GM19463 (cell line): Measurements from ENCODE around the gene MRPS10.
"Not testable (repeated sequence)": the region's sequence is repeated elsewhere in the genome, so short reads cannot be mapped to it uniquely, and the experiment has no call there.

ENCODE experiments used
- ATAC-seq: cut with Tn5 transposase; IDR thresholded peaks from one replicate; pipeline ENCODE4 v1.9.1; 2021; ENCODE audit warnings: mild to moderate bottlenecking, moderate library complexity; ENCODE audit not compliant: unreplicated experiment

Gene MRPS10

GRCh38 chr6:42239736-42240375 lies 22.2 kb upstream of the MRPS10 start:
- no peak for ATAC-seq

GRCh38 chr6:42239333-42239732 lies 21.7 kb upstream of the MRPS10 start:
- ATAC-seq: no peak

GRCh38 chr6:42237857-42238256 lies 20.2 kb upstream of the MRPS10 start:
- ATAC-seq: no peak

GRCh38 chr6:42236682-42237473 lies 19.2 kb upstream of the MRPS10 start:
- peak; percentile 56 for ATAC-seq

DNA sequence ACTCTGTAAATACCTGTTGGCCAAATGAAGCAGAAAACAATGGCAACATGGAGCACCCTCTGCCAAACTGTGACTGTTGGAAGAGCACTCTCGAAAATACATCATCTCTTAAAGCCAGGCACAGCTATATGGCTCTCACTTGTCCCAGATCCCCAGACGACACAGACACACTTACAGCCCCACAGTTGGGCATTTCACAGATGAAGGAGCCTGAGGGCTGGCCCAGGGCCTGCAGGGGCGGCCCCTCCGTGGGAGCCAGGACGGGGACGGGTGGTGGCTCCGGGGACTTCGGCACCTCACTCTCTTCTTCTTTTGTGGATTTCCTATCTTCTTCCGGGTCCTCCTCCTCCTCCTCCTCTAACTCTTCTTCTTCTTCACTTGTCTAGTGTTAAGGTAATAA lies 18.4 kb upstream of the MRPS10 start:
- ATAC-seq: no peak

GRCh38 chr6:42232035-42232434 lies 14.4 kb upstream of the MRPS10 start:
- no peak for ATAC-seq

GRCh38 chr6:42230345-42231321 lies 13.0 kb upstream of the MRPS10 start:
- no peak for ATAC-seq

DNA sequence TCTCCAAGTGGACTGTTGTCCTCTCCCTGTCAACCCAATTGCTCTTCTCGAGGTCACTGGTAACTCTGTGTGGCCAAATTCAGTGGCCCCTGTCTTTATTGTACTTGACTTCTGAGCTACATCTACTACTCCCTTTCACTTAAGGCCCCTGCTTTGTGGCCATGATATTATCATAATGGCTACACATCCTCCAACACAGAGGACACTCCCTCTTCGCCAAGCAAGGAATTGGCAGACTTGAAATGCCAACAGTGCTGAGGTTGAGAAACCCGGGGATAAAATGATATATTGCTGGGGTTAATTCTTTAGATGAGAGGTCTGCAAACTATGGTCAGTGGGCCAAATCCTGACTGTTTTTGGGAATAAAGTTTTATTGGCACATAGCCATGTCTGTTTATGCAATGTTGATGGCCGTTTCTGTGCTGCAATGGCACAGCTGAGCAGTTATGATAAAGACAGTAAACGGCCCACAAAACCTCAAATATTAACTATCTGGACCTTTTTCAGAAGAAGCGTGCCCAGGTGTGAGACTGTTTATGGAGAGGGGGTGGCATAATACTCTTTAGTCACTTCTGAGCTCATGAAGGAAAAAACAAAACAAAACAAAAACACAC lies 12.0 kb upstream of the MRPS10 start:
- ATAC-seq: no peak

DNA sequence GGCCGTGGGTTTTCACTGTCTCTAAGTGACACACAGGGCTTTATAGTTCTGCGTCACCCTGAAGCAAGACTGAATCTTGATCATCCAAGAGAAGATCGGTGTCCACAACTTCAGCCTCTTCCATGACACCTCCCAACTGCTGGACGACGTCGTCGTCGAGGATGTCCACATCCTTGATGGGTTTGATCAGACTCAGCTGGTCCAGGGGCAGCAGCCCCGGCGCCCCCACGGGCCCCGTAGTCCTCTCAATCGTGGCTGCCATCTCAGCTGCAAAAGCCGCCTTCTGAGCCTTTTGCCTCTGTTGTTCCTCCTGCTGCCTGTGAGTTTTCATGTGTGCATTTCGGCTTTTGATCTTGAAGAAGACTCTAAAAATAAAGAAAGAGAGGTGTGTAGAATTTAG lies 10.6 kb upstream of the MRPS10 start:
- no peak for ATAC-seq

DNA sequence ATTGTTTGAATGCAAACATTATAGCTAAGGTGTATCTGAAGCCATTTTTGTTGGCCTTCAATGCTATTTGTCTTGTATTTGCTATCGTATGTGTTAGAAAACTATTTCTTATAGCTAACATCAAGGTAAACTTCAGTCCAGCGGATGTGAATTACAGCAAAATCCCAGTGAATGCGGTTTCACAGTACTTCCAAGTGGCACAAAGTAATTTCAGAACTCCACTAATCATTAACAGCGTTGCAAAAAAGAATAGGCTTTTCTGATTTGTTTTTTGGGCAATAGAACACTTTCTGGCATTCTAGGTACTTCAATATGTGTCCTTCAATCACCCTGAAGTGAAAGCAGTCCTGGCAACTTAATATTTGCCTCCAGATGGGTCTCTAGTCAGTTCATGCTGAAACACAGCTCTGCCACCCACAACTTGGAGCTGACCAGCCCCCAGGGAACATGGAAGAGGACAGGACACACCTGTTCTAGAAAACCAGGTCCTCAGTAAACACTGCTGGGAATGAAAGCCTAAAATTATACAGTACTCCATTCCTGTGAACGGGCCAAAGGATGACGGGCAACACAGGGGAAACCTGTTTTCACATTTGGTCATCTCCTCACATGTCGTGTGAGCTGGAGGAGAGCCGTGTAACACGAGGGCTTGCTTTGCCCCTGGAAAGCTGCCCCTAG lies 9.7 kb upstream of the MRPS10 start:
- no peak for ATAC-seq

DNA sequence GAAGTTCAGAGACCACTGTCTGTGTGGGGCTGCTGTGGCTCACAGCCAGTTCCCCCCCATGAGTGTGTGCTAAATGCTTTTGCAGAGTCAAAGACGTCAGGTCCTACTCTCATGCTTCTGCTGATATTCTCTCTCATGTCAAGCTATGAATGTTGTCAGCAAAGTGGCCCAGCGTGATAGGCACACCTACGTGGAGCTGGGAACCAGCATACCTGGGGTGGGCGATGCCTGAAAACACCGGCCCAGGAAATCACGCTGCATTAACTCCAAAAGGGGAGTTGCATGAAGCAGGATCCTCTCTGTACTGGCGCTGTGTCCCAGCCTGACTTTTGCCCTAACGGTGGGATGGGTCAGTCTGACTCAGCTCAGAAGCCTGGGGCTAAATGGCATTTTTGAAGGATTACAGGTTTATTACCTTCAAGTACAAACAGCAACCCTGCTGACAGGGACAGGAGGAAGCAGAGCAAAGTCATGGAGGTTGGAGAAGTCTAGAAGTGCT lies 9.0 kb upstream of the MRPS10 start:
- no peak for ATAC-seq

GRCh38 chr6:42226161-42226611 lies 8.5 kb upstream of the MRPS10 start:
- no peak for ATAC-seq

- no peak for ATAC-seq
Observed at GRCh38 chr6:42225419-42225818, 7.8 kb upstream of the MRPS10 start.

DNA sequence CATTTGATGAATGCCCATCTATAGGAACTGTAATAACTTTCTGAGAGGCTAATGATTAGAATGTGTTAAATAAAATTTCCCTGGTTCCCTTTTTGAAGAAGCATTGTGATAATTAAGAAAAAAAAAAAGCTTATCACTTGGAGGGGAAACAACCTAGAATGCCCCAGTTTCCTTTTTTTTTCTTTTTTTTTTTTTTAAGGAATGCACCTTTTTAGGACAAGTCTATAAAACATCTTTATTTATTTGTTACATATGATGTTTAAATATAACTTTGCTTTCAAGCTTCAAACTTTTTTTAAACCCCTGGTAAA lies 7.3 kb upstream of the MRPS10 start:
- no peak for ATAC-seq

- ATAC-seq: peak; percentile 83
Observed at GRCh38 chr6:42224222-42225028, 6.8 kb upstream of the MRPS10 start.

DNA sequence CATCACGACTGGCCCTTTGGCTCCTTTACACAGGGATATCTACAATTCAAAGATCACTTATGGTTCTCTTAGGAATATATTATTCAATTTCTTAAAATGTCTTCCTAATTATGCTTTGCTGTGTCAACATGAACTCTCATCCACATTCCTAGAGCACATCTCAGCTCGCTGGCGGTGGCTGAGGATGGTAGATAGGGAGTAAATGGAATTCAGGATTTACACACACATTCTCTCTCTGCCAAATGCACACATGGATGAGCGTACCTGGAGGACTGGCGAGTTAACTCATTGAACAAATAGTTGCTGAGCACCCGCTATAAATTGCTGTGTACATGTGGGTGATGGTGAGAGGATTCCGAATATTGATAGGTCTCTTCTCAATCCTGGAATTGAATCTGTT lies 4.8 kb upstream of the MRPS10 start:
- no peak for ATAC-seq

DNA sequence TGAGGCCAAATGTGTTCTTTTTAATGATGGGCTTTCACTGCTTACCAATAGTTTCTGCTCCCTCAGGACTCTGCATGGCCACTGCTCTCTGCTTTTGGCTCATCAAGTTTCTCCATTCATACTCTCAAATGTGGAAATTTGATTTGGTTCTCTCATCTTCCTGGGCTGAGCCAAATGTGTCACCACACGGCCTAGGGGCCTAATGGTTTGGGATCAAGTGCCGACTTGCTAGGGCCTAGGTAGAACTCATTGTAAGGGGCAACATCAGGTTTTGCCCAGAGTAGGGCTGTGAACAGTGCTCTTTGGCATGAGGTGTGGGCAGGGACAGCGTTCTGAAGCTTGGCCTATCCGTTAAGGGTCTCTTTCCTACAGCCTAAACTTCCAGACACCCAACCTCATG lies 3.9 kb upstream of the MRPS10 start:
- ATAC-seq: no peak

- ATAC-seq: no peak
Observed at GRCh38 chr6:42220807-42221206, 3.1 kb upstream of the MRPS10 start.

DNA sequence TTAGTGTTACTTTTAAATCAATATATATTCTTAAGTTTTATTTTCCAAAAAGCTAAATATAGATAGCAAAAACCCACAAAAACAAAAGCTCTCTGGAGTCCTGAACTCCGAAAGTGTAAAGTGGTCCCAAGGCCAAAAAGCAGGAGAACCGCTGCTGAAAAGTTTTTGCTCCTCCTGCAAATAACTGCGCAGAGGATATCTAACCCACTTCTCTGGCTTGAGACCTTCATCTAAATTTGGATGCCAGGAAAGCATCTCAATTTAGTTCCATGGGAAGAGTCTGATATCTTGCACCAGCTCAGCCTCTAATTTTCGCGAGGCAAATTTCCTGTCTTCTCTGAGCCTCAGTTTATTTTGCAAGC lies 523 bp downstream of the MRPS10 start:
- no peak for ATAC-seq

- not testable (repeated sequence) for ATAC-seq
Observed at GRCh38 chr6:42216495-42216894, 1.2 kb downstream of the MRPS10 start.
